Chondrocyte (in vitro differentiated cells): ENCODE results near the gene FAT3. TPM values are rescaled to one million over a fixed set of nuclear protein-coding genes. Genes with fewer than 3 reads are reported as not detected.

Experiments
- DNase-seq: peaks from one replicate; pipeline ENCODE4 v3.0.0; 2021; ENCODE audit warnings: mixed read lengths, low spot score
- H3K27ac Mint-ChIP-seq: one replicate; pipeline ENCODE4 v1.8.0; 2021; ENCODE audit warnings: mild to moderate bottlenecking, moderate library complexity, mixed read lengths; ENCODE audit not compliant: unreplicated experiment
- H3K27me3 Mint-ChIP-seq: 2 replicates; pipeline ENCODE4 v1.8.0; 2021; ENCODE audit warnings: low read depth, mixed read lengths
- H3K36me3 Mint-ChIP-seq: 2 replicates; pipeline ENCODE4 v1.8.0; 2021; ENCODE audit warnings: low read depth, mixed read lengths
- H3K4me1 Mint-ChIP-seq: 2 replicates; pipeline ENCODE4 v1.8.0; 2021; ENCODE audit warnings: low read depth, mild to moderate bottlenecking, mixed read lengths
- H3K4me3 Mint-ChIP-seq: one replicate; pipeline ENCODE4 v1.8.0; 2021; ENCODE audit warnings: mild to moderate bottlenecking, moderate library complexity, mixed read lengths; ENCODE audit not compliant: unreplicated experiment
- H3K9me3 Mint-ChIP-seq: 2 replicates; pipeline ENCODE4 v1.8.0; 2021; ENCODE audit warnings: low read depth, mixed read lengths
- CTCF ChIP-seq: fragments of 200-600 bp; sonication (generic); IDR thresholded peaks from 2 replicates; pipeline ENCODE4 v1.5.0; 2021; ENCODE audit warnings: antibody characterized with exemption, mild to moderate bottlenecking, moderate library complexity
- total RNA-seq: library from RNA; stranded (reverse); gene quantifications from 3 replicates; pipeline ENCODE4 v1.2.1, GENCODE V29; 2021

The FAT3 gene
- total RNA-seq, 1 donor from 2014 or later: 27.7 TPM

- DNase-seq: no peak
- H3K36me3 Mint-ChIP-seq: peaks cover 3% of the 10 kb centered on the region
- H3K4me1 Mint-ChIP-seq: peaks cover 24% of the 10 kb centered on the region
- H3K9me3 Mint-ChIP-seq: peaks cover 2% of the 10 kb centered on the region
- H3K27me3 Mint-ChIP-seq: no peaks in the 10 kb centered on the region
- H3K27ac Mint-ChIP-seq: no peak overlapping the region
- H3K4me3 Mint-ChIP-seq: no peak overlapping the region
- TF ChIP-seq CTCF: no peak
These were observed 24.6 kb downstream of the FAT3 start for GRCh38 chr11:92249156-92249753.

GRCh38 chr11:92251980-92252379 is 27.4 kb downstream of the FAT3 start:
- peaks cover 26% of the 10 kb centered on the region for H3K4me1 Mint-ChIP-seq
- H3K27ac Mint-ChIP-seq: no peak overlapping the region
- no peak overlapping the region for H3K4me3 Mint-ChIP-seq
- H3K9me3 Mint-ChIP-seq: no peaks in the 10 kb centered on the region
- no peaks in the 10 kb centered on the region for H3K27me3 Mint-ChIP-seq
- TF ChIP-seq CTCF: no peak
- no peak for DNase-seq
- H3K36me3 Mint-ChIP-seq: peaks cover 3% of the 10 kb centered on the region

GRCh38 chr11:92253421-92253820 is 28.8 kb downstream of the FAT3 start:
- Mint-ChIP-seq H3K9me3 (no peaks in the 10 kb centered on the region), H3K4me3 (no peak overlapping the region), H3K36me3 (peaks cover 3% of the 10 kb centered on the region), H3K27ac (peak overlapping the region; percentile 92), H3K27me3 (no peaks in the 10 kb centered on the region), H3K4me1 (peaks cover 26% of the 10 kb centered on the region)
- no peak for DNase-seq
- no peak for TF ChIP-seq CTCF

- peaks cover 3% of the 10 kb centered on the region for H3K36me3 Mint-ChIP-seq
- no peak for DNase-seq
- H3K27ac Mint-ChIP-seq: peak overlapping the region; percentile 92
- H3K9me3 Mint-ChIP-seq: no peaks in the 10 kb centered on the region
- no peaks in the 10 kb centered on the region for H3K27me3 Mint-ChIP-seq
- no peak for TF ChIP-seq CTCF
- H3K4me3 Mint-ChIP-seq: no peak overlapping the region
- peaks cover 26% of the 10 kb centered on the region for H3K4me1 Mint-ChIP-seq
These were observed 29.3 kb downstream of the FAT3 start for GRCh38 chr11:92253945-92254344.

GRCh38 chr11:92257536-92257935 is 32.9 kb downstream of the FAT3 start:
- no peaks in the 10 kb centered on the region for H3K9me3 Mint-ChIP-seq
- no peak for DNase-seq
- no peak for TF ChIP-seq CTCF
- H3K27ac Mint-ChIP-seq: no peak overlapping the region
- H3K4me1 Mint-ChIP-seq: peaks cover 31% of the 10 kb centered on the region
- H3K27me3 Mint-ChIP-seq: no peaks in the 10 kb centered on the region
- H3K36me3 Mint-ChIP-seq: no peaks in the 10 kb centered on the region
- H3K4me3 Mint-ChIP-seq: no peak overlapping the region
